HG02798 (cell line): ENCODE results near the gene PITPNC1.
"Not testable (repeated sequence)": the region's sequence is repeated elsewhere in the genome, so short reads cannot be mapped to it uniquely, and the experiment has no call there.

Experiments used
- ATAC-seq: cut with Tn5 transposase; IDR thresholded peaks from one replicate; pipeline ENCODE4 v1.9.1; 2021; ENCODE audit warnings: mild to moderate bottlenecking; ENCODE audit not compliant: unreplicated experiment, poor library complexity

Gene PITPNC1

DNA sequence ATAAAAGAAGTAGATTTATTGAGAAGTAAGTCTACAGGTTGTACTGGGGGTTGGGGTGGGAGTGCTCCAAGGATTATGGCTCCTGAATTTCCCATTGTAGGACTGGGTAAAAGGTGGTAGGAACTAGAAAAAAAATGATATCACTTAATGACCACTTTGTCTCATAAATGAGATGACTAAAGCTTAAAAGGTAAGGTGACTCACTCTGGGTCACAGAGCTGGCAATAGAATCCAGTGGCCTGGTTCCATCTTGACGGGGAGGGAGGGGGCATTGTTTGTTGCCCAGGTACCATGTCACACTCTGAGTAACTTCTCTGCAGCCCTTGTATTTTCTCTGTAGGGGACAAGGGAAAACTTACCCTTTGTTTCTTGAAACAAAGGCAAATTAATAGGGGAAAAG is 126.1 kb downstream of the PITPNC1 start:
- no peak for ATAC-seq

DNA sequence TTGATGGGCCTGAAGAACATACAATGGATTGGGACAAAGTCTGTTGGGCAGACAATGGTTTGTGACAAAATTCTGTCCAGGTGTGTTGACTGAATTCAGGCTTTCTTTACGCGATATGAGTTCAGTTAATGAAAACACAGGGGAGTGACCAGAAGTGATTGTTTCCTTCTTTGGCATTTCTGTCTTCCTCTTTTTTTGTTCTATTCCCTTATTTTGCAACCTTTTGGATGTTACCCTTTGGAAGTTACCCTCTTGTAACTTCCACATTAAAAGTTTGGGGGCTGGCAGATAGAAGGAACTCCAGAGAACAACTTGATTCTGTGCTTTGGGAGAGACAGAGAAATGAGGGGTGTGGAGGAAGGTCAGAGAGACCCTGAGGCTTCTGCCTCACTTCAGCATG is 126.7 kb downstream of the PITPNC1 start:
- ATAC-seq = no peak

GRCh38 chr17:67504182-67504581 is 127.1 kb downstream of the PITPNC1 start:
- ATAC-seq = no peak

- ATAC-seq = no peak
Observed at GRCh38 chr17:67506966-67507365, 129.9 kb downstream of the PITPNC1 start.

GRCh38 chr17:67509390-67510287 is 132.6 kb downstream of the PITPNC1 start:
- no peak for ATAC-seq

DNA sequence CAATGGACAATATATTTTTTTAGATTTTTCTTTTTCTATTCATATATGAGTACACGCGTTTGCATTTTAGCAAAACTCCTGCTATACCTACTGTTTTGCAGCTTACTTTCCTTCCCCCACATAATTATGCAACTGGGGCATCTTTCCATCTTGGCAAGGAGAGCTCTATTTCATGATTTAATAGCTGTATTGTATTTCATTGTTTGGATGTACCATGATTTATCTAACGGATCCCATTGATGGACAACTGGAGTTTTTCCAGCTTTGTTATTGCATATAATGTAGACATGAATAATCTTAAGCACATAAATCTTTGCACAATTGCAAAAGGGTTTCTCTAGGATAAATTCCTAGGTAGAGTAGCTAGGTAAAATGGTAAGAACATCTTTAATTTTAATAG is 133.9 kb downstream of the PITPNC1 start:
- ATAC-seq = no peak

DNA sequence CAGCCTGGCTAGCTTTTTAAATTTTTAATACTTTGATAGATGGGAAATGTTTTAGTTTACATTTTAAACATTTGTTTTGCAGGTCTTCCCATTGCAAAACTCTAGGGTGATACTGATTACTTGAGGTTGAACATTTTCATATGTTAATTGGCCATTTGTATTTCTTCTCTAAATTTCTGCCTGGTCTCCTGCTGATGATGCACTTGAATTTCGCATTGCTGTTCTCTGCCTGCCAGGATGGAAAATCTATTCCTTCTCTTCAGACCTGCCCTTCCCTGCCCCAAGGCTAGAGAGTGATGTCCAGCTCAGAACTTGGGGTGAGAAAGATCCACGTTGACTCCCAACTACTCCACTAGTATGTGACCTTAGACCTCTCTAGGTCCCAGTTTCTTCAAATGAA is 134.7 kb downstream of the PITPNC1 start:
- no peak for ATAC-seq

GRCh38 chr17:67514998-67515397 is 137.9 kb downstream of the PITPNC1 start:
- ATAC-seq = no peak

- no peak for ATAC-seq
Observed at GRCh38 chr17:67515490-67516083, 138.5 kb downstream of the PITPNC1 start.

- ATAC-seq = not testable (repeated sequence)
Observed at GRCh38 chr17:67516571-67516970, 139.5 kb downstream of the PITPNC1 start.

DNA sequence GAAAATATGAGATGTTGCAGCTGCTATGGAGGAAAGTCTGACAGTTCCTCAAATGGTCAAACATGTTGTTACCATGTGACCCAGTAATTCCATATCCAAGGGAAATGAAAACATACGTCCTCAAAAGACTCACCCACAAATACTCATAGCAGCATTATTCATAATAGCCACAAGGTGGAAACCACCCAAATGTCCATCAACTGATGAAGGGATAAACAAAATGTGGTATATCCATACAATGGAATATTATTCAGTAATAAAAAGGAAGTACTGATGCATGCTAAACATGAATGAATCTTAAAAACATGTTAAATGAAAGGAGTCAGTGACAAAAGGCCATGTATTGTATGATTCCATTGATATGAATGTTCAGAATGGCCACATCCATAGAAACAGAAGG is 140.2 kb downstream of the PITPNC1 start:
- no peak for ATAC-seq

DNA sequence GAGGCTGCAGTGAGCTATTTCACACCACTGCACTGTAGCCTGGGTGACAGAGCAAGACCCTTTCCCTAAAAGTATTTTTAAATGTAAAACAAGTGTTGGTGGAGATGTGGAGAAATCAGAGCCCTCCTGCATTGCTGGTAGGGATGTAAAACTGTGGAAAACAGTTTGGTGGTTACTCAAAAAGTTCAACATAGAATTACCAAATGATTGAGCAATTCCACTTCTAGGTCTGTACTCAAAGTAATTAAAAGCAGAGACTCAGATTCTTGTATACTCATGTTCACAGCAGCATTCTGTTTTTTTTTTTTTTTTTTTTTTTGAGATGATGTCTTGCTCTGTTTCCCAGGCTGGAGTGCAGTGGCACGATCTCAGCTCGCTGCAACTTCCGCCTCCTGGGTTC is 141.8 kb downstream of the PITPNC1 start:
- no peak for ATAC-seq

GRCh38 chr17:67519801-67520251 is 142.7 kb downstream of the PITPNC1 start:
- no peak for ATAC-seq

DNA sequence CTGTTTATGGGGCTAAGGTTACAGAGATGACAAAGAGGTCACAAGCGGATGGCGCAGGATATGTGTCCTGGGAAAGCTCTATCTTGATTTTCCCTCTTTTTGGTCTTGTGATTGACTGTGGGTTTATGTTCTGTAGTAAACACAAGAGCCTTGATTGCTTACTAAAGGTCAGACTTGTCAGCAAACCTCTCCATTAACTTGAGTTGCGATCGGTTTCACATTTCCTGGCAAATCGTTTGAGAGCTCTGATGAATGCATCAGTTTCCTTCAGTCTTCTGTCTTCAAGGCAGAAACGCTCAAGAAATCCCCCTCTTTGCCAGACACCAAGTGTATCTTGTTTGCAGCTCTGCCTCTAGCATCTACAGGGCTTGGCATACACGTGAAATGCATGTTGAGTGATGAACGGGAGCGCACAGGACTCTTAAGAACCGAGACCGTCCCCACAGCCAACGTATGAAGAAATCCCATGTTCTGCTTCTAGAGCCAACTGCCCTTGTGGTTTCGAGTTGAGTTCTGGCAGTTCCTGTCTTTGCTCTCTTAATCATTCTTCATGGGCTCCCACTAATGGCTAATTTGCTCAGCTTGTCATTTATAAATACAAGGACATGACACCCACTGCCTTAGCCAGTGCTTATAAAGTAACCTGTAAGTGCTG is 143.3 kb downstream of the PITPNC1 start:
- no peak for ATAC-seq

- no peak for ATAC-seq
Observed at GRCh38 chr17:67520916-67521774, 144.1 kb downstream of the PITPNC1 start.

- no peak for ATAC-seq
Observed at GRCh38 chr17:67521775-67522069, 144.6 kb downstream of the PITPNC1 start.

- no peak for ATAC-seq
Observed at GRCh38 chr17:67523101-67523500, 146.0 kb downstream of the PITPNC1 start.

DNA sequence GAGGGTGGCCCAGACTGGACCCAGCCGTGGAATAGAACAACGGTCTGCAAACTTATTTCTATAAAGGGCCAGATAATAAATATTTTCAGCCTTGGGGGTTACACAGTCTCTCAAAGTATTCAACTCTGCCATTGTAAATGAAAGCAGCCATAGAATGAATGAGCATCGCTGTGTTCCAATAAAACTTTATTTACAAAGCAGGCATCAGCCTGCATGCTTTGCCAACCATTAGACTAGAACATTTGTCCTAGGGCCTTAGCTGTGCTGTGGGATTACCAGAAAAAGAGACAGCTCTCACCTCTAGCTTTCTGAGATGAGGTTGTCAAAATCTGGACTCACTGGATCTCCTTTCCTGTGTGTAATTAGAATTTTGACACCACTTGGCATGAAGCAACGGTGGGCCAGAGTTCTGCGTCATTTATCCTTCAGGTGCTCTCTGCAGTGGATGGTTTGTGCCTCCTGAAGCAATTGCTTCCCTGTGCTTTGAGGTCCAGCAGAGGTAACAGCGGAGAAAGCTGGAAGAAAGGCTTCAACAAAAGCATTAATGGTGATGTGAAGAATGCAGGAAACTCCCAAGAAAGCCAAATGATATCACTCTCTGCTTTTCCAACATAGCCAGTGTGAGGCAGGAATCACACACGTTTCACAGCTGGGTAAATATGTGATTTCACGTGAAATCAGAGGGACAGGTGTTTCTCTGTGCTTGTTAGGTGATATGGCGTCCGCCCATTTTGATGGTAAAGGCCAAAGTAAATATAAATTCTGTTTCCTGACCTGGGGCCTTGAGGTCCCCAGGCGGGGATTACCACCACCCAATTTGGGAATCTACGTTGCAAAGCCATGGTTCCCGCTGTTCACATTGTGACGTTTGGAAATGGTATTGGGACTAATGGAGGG is 148.4 kb downstream of the PITPNC1 start:
- ATAC-seq = no peak

GRCh38 chr17:67526700-67527099 is 149.6 kb downstream of the PITPNC1 start:
- no peak for ATAC-seq
